Activated T-helper 17 cell treated with anti-CD3 and anti-CD28 coated beads, Interleukin-2, amount 50 U/mL, for 72 hours (primary cell): Measurements from ENCODE around the gene RECQL5. TPM values are rescaled to one million over a fixed set of nuclear protein-coding genes. Genes with fewer than 3 reads are reported as not detected.

ENCODE experiments used
- ATAC-seq: fragments of 150-1000 bp; cut with Tn5 transposase; replicated peaks from 2 replicates; pipeline ENCODE4 v1.10.0; 2021; ENCODE audit warnings: mild to moderate bottlenecking, moderate library complexity
- H3K27ac Mint-ChIP-seq: one replicate; pipeline ENCODE4 v1.8.0; 2022; ENCODE audit warnings: mixed read lengths
- H3K27me3 Mint-ChIP-seq: one replicate; pipeline ENCODE4 v1.8.0; 2022; ENCODE audit warnings: mixed read lengths
- H3K36me3 Mint-ChIP-seq: one replicate; pipeline ENCODE4 v1.8.0; 2022; ENCODE audit warnings: low read depth, mild to moderate bottlenecking, mixed read lengths
- H3K4me1 Mint-ChIP-seq: one replicate; pipeline ENCODE4 v1.8.0; 2022; ENCODE audit warnings: mixed read lengths
- H3K4me3 Mint-ChIP-seq: one replicate; pipeline ENCODE4 v1.8.0; 2022; ENCODE audit warnings: mild to moderate bottlenecking, mixed read lengths
- H3K9me3 Mint-ChIP-seq: one replicate; pipeline ENCODE4 v1.8.0; 2022; ENCODE audit warnings: mixed read lengths
- total RNA-seq, 2 donors: library from RNA; stranded (reverse); gene quantifications; one replicate each; pipeline ENCODE4 v1.2.3, GENCODE V29; 2022

Gene RECQL5
- total RNA-seq, 2 donors from 2014 or later, result 29.7 to 35.6 TPM

GRCh38 chr17:75626496-75627038 lies 40.4 kb downstream of the RECQL5 start:
- Mint-ChIP-seq H3K27ac (no peak overlapping the region), H3K27me3 (no peaks in the 10 kb centered on the region), H3K4me3 (no peak overlapping the region), H3K9me3 (no peaks in the 10 kb centered on the region), H3K4me1 (no peaks in the 10 kb centered on the region), H3K36me3 (no peaks in the 10 kb centered on the region)
- no peak for ATAC-seq

DNA sequence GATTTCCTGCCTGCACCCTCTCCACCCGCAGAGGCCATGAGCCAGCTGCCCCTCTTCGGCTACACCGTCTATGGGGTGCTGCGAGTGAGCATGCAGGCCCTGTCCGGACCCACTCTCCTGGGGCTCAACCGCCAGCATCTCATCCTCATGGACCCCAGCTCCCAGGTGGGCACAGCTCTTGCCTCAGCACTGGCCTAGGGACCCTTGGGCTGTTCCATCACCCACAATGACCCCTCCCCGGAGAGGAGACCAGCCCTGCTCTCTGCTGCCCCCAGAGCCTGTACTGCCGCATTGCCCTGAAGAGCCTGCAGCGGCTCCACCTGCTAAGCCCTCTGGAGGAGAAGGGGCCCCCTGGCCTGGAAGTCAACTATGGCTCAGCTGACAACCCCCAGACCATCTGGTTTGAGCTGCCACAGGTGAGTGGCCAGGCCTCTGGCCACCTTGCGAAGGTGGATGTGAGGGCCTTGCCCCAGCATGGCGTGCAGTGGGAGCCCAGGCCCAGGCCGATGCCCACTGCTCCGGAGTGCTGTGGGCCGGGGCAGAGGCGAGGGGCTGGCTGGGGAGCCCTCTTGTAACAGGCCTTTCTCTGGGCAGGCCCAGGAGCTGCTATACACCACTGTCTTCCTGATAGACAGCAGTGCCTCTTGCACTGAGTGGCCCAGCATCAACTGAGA lies 41.0 kb downstream of the RECQL5 start:
- ATAC-seq, result peak; percentile 49
- Mint-ChIP-seq H3K36me3 (no peaks in the 10 kb centered on the region), H3K9me3 (no peaks in the 10 kb centered on the region), H3K4me1 (no peaks in the 10 kb centered on the region), H3K4me3 (no peak overlapping the region), H3K27me3 (no peaks in the 10 kb centered on the region), H3K27ac (no peak overlapping the region)

- no peak for ATAC-seq
- no peaks in the 10 kb centered on the region for H3K9me3 Mint-ChIP-seq
- no peak overlapping the region for H3K4me3 Mint-ChIP-seq
- H3K36me3 Mint-ChIP-seq, result no peaks in the 10 kb centered on the region
- no peaks in the 10 kb centered on the region for H3K27me3 Mint-ChIP-seq
- no peaks in the 10 kb centered on the region for H3K4me1 Mint-ChIP-seq
- H3K27ac Mint-ChIP-seq, result no peak overlapping the region
Observed at GRCh38 chr17:75624714-75625345, 42.1 kb downstream of the RECQL5 start.

DNA sequence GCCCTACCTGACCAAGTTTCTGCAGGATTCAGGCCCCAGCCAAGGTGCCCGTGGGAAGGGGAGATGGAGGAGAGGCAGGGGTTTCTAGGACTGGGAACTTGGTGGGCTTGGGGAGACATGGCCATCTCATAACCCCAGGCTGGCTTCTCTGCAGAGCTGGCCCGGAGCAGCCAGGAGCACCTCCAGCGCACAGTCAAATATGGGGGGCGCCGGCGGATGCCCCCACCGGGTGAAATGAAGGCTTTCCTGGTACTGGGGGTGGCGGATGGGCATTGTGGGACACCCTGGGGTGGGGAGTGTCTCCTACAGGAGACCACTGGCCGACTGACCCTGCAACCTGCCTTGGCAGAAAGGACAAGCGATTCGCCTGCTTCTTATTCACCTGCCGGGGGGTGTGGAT lies 42.9 kb downstream of the RECQL5 start:
- Mint-ChIP-seq H3K4me3 (no peak overlapping the region), H3K27me3 (no peaks in the 10 kb centered on the region), H3K9me3 (no peaks in the 10 kb centered on the region), H3K36me3 (no peaks in the 10 kb centered on the region), H3K4me1 (no peaks in the 10 kb centered on the region), H3K27ac (no peak overlapping the region)
- no peak for ATAC-seq

- Mint-ChIP-seq H3K4me1 (no peaks in the 10 kb centered on the region), H3K4me3 (no peak overlapping the region), H3K27me3 (no peaks in the 10 kb centered on the region), H3K36me3 (no peaks in the 10 kb centered on the region), H3K27ac (no peak overlapping the region), H3K9me3 (no peaks in the 10 kb centered on the region)
- no peak for ATAC-seq
Observed at GRCh38 chr17:75623386-75623785, 43.6 kb downstream of the RECQL5 start.

DNA sequence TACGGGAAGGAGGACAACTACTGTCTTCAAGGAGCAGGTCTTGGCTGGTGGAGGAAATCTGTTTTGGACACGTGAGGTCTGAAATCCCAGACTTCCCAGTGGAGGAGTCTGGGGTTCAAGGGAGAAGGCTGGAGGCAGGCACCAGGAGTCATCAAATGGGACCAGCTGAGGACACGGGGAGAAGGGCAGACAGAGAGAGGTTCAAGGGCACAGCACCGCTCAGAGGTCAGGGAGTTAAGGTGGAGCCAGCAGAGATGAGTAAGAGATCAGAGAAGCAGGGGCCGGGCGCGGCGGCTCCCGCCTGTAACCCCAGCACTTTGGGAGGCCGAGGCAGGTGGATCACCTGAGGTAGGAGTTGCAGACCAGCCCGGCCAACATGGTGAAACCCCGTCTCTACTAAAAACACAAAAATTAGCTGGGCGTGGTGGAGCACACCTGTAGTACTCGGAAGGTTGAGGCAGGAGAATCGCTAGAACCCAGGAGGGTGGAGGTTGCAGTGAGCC lies 44.1 kb downstream of the RECQL5 start:
- Mint-ChIP-seq H3K27ac (no peak overlapping the region), H3K27me3 (no peaks in the 10 kb centered on the region), H3K36me3 (no peaks in the 10 kb centered on the region), H3K4me3 (no peak overlapping the region), H3K4me1 (no peaks in the 10 kb centered on the region), H3K9me3 (no peaks in the 10 kb centered on the region)
- ATAC-seq, result no peak

DNA sequence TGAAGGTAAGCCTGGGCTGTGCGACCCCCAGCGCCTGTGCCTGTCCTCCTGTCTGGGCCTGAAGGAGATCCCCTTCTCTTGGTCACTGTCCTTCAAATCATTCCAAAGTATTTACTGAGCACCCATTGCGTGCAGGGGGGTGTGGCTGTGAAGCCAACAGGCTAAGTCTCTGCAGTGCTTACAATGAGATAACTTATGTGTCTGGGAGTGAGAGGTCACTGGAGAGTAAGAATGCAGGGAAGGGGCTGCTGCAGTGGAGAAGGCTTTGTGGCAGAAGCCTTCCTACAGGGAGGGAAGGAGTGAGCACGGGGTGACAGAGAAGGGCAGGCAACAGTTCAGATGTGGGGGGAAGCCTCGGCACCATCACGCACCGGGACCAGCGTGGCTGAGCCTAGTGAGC lies 44.9 kb downstream of the RECQL5 start:
- ATAC-seq, result no peak

GRCh38 chr17:75621489-75621888 lies 45.5 kb downstream of the RECQL5 start:
- H3K9me3 Mint-ChIP-seq, result no peaks in the 10 kb centered on the region
- H3K4me1 Mint-ChIP-seq, result no peaks in the 10 kb centered on the region
- no peak for ATAC-seq
- H3K27me3 Mint-ChIP-seq, result no peaks in the 10 kb centered on the region
- no peaks in the 10 kb centered on the region for H3K36me3 Mint-ChIP-seq
- no peak overlapping the region for H3K27ac Mint-ChIP-seq
- H3K4me3 Mint-ChIP-seq, result no peak overlapping the region

More for the DNA sequence above, 44.9 kb downstream of the RECQL5 start:
- H3K4me1 Mint-ChIP-seq, result no peaks in the 10 kb centered on the region
- no peak overlapping the region for H3K27ac Mint-ChIP-seq
- no peaks in the 10 kb centered on the region for H3K36me3 Mint-ChIP-seq
- no peak overlapping the region for H3K4me3 Mint-ChIP-seq
- no peaks in the 10 kb centered on the region for H3K9me3 Mint-ChIP-seq
- H3K27me3 Mint-ChIP-seq, result no peaks in the 10 kb centered on the region

DNA sequence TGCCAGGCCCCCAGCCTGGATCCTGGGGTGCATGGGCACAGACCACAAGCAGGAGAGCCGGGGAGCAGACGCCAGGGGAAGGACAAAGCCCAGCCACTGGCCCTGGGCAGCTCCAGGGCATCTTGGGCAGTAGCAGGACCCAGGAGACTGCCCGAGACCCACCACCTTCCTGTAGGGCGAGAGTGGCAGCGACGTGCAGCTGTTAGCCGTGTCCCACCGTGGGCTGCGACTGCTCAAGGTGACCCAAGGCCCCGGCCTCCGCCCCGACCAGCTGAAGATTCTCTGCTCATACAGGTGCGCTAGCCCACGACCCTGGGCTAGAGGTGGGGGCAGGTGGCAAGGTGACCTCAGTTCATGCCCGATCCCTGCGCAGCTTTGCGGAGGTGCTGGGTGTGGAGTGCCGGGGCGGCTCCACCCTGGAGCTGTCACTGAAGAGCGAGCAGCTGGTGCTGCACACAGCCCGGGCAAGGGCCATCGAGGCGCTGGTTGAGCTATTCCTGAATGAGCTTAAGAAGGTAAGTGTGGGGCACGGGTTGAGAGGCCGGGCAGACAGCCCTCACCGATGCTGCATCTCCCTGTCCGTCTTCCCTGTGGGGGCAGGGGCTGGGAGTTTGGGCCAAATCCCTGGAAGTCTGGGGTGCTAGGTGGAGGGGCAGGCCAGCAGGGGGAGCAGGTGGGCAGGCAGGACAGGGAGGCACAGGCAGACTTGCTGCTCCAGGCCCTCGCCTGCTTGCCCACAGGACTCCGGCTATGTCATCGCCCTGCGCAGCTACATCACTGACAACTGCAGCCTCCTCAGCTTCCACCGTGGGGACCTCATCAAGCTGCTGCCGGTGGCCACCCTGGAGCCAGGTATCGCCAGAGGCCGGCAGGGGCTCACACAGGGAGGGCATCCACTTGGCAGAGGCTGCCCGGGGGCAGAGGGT lies 47.2 kb downstream of the RECQL5 start:
- Mint-ChIP-seq H3K4me3 (no peak overlapping the region), H3K9me3 (no peaks in the 10 kb centered on the region), H3K27me3 (no peaks in the 10 kb centered on the region), H3K36me3 (no peaks in the 10 kb centered on the region), H3K4me1 (no peaks in the 10 kb centered on the region), H3K27ac (no peak overlapping the region)
- no peak for ATAC-seq

DNA sequence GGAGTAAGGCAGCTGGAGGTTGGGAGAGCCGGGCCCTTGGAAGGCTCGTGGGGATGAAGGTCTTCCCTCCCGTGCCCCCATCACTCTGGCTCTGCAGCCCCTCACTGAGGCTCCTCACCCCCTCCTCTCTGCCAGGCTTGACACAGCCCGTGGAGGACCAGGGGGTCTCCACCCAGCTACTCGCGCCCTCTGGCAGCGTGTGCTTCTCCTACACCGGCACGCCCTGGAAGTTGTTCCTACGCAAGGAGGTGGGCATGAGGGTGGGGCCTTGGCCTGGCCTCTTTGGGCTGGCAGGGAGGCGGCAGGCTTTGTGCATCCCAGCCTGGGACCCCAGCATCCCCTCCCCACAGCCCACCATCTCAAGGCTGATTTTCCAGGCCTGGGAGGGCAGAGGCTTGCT lies 49.3 kb downstream of the RECQL5 start:
- Mint-ChIP-seq H3K9me3 (no peaks in the 10 kb centered on the region), H3K4me1 (no peaks in the 10 kb centered on the region), H3K27ac (no peak overlapping the region), H3K4me3 (no peak overlapping the region), H3K36me3 (no peaks in the 10 kb centered on the region), H3K27me3 (no peaks in the 10 kb centered on the region)
- ATAC-seq, result no peak

- no peak for ATAC-seq
- H3K36me3 Mint-ChIP-seq, result no peaks in the 10 kb centered on the region
- no peak overlapping the region for H3K27ac Mint-ChIP-seq
- H3K9me3 Mint-ChIP-seq, result no peaks in the 10 kb centered on the region
- no peaks in the 10 kb centered on the region for H3K4me1 Mint-ChIP-seq
- no peak overlapping the region for H3K4me3 Mint-ChIP-seq
- H3K27me3 Mint-ChIP-seq, result no peaks in the 10 kb centered on the region
Observed at GRCh38 chr17:75617218-75617617, 49.7 kb downstream of the RECQL5 start.

- Mint-ChIP-seq H3K27me3 (no peaks in the 10 kb centered on the region), H3K27ac (no peak overlapping the region), H3K36me3 (no peaks in the 10 kb centered on the region), H3K9me3 (no peaks in the 10 kb centered on the region), H3K4me3 (no peak overlapping the region), H3K4me1 (no peaks in the 10 kb centered on the region)
- no peak for ATAC-seq
Observed at GRCh38 chr17:75616521-75617122, 50.3 kb downstream of the RECQL5 start.

DNA sequence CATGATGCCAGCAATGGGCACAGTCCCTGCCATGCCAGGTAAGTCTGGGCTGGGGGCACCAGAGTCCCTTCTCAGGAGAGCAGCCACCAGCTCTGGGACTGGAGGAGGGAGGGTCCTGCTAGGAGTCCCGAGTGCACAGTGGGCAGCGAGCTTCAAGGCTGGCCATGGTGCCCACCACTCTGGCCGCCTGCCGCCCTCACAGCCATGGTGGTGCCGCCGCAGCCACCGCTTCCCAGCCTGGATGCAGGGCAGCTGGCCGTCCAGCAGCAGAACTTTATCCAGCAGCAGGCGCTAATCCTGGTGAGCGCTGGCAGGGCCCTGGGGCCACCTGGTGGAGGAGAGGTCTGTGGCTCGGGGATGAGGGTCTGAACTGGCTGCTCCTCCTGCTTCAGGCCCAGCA lies 51.7 kb downstream of the RECQL5 start:
- ATAC-seq, result no peak
- Mint-ChIP-seq H3K27ac (no peak overlapping the region), H3K9me3 (no peaks in the 10 kb centered on the region)

GRCh38 chr17:75614556-75615270 lies 52.2 kb downstream of the RECQL5 start:
- no peaks in the 10 kb centered on the region for H3K36me3 Mint-ChIP-seq
- no peak overlapping the region for H3K4me3 Mint-ChIP-seq
- no peak for ATAC-seq
- H3K27ac Mint-ChIP-seq, result no peak overlapping the region
- no peaks in the 10 kb centered on the region for H3K27me3 Mint-ChIP-seq
- H3K9me3 Mint-ChIP-seq, result no peaks in the 10 kb centered on the region
- no peaks in the 10 kb centered on the region for H3K4me1 Mint-ChIP-seq

More for the DNA sequence above, 51.7 kb downstream of the RECQL5 start:
- H3K27me3 Mint-ChIP-seq, result no peaks in the 10 kb centered on the region
- H3K36me3 Mint-ChIP-seq, result no peaks in the 10 kb centered on the region
- no peak overlapping the region for H3K4me3 Mint-ChIP-seq
- H3K4me1 Mint-ChIP-seq, result no peaks in the 10 kb centered on the region
